Kidney tubule cell (primary cell): ENCODE data around the gene CA7.
"Not testable (repeated sequence)": the region's sequence is repeated elsewhere in the genome, so short reads cannot be mapped to it uniquely, and the experiment has no call there.

ENCODE experiments used
- DNase-seq: peaks from one replicate; pipeline ENCODE4 v3.0.0-alpha.2; 2018; ENCODE audit warnings: low spot score

CA7 gene

GRCh38 chr16:66846831-66847230 is 2.6 kb downstream of the CA7 start:
- DNase-seq = no peak

- DNase-seq = no peak
Observed at GRCh38 chr16:66847533-66848067, 3.4 kb downstream of the CA7 start.

GRCh38 chr16:66848172-66848571 is 4.0 kb downstream of the CA7 start:
- DNase-seq = no peak

GRCh38 chr16:66849021-66849420 is 4.8 kb downstream of the CA7 start:
- DNase-seq = no peak

- DNase-seq = no peak
Observed at GRCh38 chr16:66849549-66849948, 5.3 kb downstream of the CA7 start.

GRCh38 chr16:66850115-66850815 is 6.1 kb downstream of the CA7 start:
- no peak for DNase-seq

- no peak for DNase-seq
Observed at GRCh38 chr16:66851166-66851964, 7.2 kb downstream of the CA7 start.

- DNase-seq = no peak
Observed at GRCh38 chr16:66853261-66854139, 9.3 kb downstream of the CA7 start.

GRCh38 chr16:66856184-66856730 is 12.0 kb downstream of the CA7 start:
- no peak for DNase-seq

- no peak for DNase-seq
Observed at GRCh38 chr16:66856801-66857200, 12.6 kb downstream of the CA7 start.

GRCh38 chr16:66857437-66857836 is 13.2 kb downstream of the CA7 start:
- DNase-seq = no peak

- peak; percentile 70 for DNase-seq
Observed at GRCh38 chr16:66858740-66859396, 14.7 kb downstream of the CA7 start.

- no peak for DNase-seq
Observed at GRCh38 chr16:66859397-66860068, 15.3 kb downstream of the CA7 start.

- no peak for DNase-seq
Observed at GRCh38 chr16:66862023-66862520, 17.9 kb downstream of the CA7 start.

- DNase-seq = no peak
Observed at GRCh38 chr16:66863707-66864106, 19.5 kb downstream of the CA7 start.

GRCh38 chr16:66869424-66869823 is 25.2 kb downstream of the CA7 start:
- DNase-seq = no peak

GRCh38 chr16:66871363-66871762 is 27.1 kb downstream of the CA7 start:
- not testable (repeated sequence) for DNase-seq

- no peak for DNase-seq
Observed at GRCh38 chr16:66871840-66872239, 27.6 kb downstream of the CA7 start.

- no peak for DNase-seq
Observed at GRCh38 chr16:66872559-66872942, 28.3 kb downstream of the CA7 start.

GRCh38 chr16:66872943-66873684 is 28.9 kb downstream of the CA7 start:
- peak; percentile 100 for DNase-seq
